CD4-positive, alpha-beta T cell treated with Interleukin-17A for 1 hour (primary cell): ENCODE data around the gene PSD.
"Not testable (repeated sequence)": the region's sequence is repeated elsewhere in the genome, so short reads cannot be mapped to it uniquely, and the experiment has no call there.

Experiments used
- DNase-seq: peaks from one replicate; pipeline ENCODE4 v3.0.0-alpha.2; 2020

Gene PSD

GRCh38 chr10:102418622-102419268 lies at the start of gene PSD:
Gene PSD, minus strand, starts transcription at chr10:102418785. Its CDS starts 1,747 bp downstream, at chr10:102417038.
- no peak for DNase-seq

DNA sequence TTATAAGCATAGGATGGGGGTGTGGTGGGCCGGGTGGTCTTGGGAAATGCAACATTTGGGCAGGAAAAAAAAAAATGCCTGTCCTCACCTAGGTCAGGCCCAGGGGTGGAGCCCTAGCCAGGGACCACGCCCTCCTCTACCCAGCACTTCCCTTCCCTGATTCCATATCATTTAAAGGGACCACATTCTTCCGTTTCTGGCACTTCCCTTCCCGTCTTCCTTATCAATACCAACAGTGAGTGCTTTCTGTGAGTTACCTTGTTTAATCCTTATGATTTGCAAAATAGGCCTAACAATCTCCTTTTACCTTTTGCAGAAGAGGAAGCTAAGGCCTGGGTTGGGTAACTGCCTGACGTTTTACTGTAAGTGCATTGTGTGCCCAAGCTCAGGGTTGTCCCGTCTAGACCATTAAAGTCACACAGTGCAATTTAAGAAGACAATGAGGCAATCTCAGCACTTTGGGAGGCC lies 49.4 kb upstream of the PSD start:
- DNase-seq: no peak

GRCh38 chr10:102467318-102467717 lies 48.7 kb upstream of the PSD start:
- DNase-seq: no peak

- DNase-seq: no peak
Observed at GRCh38 chr10:102465466-102465865, 46.9 kb upstream of the PSD start.

DNA sequence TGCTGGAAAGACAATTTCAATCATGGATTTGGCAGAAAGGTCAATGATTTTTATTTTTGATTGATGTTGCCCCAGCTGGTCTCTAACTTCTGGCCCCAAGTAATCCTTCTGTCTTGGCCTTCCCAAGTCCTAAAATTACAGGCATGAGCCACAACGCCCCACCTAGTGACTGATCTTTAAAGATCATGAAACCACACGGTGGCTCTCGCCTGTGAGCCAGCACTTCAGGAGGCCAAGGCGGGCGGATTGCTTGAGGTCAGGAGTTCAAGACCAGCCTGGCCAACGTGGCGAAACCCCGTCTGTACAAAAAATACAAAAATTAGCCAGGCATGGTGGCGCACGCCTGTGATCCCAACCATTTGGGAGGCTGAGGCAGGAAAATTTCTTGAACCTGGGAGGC lies 45.4 kb upstream of the PSD start:
- DNase-seq: no peak

- DNase-seq: no peak
Observed at GRCh38 chr10:102462512-102463054, 44.0 kb upstream of the PSD start.

DNA sequence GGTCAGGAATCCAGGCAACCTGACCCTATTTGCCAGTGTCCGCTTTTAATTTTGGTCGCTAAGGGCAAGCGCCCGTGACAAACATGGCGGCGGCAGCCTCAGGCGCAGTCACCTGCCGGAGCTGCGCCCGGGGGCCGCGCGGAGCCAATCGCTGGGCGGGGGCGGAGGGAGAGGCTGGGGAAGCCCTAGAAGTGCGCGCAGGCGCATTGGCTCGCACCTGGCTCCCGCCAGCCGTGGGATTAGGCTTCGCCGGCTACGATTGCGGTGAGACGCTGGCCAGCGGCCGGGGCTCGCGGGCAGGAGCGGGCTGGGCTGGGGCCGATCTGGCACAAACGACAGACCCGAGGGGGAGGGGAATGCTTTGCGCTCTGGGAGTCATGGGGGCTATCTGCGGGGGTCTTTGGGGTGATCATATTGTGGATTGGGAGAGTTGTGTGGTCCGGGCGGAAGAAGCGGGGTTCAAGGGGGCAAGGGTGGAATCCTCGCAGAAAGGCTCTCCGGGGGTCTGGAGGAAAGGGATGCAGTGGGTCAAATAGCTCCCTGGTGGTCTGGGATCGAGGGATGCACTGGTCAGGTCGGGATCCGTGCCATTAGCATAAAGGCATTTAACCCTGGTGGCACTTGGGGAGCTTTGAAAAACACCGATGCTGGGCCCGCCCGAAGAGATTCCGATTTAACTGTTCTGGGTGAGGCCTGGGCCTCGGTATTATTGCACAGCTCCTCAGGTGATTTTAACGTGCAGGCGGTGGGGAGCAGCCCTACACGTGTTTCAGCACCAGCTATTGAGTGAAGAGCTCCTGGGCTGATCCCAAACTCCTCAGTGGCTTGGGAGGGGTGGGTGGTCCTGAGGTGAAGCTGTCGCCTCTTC lies 42.8 kb upstream of the PSD start:
- peak; percentile 92 for DNase-seq

DNA sequence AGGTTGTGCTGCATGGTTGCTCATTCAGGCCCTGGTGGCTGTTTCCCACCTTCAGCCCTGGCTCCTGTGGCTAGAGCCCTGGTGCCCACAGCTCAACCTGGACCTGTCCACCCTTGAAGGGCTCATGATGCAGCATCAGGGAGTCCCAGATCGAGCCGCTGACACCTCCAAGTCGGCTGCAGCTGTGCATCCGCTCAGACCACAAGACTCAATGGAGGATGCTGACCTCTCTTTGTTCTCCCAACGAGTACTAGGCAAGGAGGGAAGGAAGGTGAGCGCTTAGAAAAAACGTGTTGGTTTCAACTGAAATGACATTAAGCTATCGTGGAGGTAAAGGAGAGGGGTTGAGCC lies 42.2 kb upstream of the PSD start:
- no peak for DNase-seq

DNA sequence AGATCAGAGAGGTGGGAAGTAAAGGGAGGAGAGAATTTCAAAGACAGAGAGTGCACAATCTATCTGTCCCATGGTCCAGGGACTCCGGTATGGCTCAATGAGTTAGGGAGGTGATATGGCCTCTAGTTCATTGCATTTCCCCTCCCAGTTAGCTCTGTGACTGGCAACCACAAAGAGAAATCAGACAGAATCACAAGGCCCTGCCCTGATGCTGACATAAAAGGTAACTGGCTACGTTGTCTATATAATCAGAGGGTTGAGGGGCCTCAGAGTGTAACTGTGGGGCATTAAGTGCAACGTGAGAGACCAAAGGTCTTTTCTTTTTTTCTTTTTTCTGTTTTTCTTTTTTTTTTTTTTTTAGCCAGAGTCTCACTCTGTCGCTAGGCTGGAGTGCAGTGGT lies 40.1 kb upstream of the PSD start:
- no peak for DNase-seq

GRCh38 chr10:102457591-102458150 lies 39.1 kb upstream of the PSD start:
- no peak for DNase-seq

DNA sequence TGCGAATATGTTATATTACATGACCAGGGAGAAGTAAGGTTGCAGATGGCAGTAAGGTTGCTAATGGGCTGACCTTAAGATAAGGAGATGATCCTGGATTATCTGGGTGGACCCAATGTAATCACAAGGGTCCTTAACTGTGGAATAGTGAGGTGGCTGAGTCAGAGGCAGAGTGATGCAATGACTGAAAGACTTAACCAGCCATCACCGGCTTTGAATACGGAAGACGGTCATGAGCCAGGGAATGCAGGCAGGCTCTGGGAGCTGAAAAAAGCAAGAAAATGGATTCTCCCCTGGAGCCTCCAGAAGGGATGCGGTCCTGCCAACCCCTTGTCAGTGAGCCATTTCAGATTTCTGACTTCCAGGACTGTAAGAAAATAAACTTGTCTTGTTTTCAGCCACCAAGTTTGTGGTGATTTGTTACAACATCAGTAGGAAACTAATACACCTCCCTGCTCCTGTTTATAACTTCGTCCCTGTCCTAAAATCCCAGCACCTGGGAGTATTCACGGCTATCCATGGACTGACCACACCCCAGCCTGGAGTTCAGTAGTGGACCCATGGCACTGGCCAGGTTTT lies 37.4 kb upstream of the PSD start:
- no peak for DNase-seq

DNA sequence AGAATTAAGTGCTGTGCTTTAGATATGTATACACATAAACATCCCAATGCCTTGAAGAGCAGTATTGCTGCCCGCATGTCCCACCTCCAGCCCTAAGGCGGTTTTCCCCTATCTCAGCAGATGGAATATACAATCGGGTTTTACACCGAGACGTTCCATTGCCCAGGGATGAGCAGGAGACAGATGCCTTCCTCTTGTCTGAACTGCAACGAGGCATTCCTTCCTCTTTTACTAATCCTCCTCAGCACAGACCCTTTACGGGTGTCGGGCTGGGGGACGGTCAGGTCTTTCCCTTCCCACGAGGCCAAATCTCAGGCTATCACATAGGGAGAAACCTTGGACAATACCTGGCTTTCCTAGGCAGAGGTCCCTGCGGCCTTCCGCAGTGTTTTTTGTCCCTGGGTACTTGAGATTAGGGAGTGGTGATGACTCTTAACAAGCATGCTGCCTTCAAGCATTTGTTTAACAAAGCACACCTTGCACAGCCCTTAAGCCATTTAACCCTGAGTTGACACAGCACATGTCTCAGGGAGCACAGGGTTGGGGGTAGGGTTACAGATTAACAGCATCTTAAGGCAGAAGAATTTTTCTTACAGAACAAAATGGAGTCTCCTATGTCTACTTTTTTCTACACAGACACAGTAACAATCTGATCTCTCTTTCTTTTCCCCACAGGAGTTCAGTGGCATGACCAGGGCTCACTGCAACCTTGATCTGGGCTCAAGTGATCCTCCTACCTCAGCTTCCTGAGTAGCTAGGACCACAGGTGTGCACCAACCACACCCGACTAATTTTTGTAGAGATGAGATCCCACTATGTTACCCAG lies 36.3 kb upstream of the PSD start:
- not testable (repeated sequence) for DNase-seq

GRCh38 chr10:102453502-102453901 lies 34.9 kb upstream of the PSD start:
- DNase-seq: no peak

DNA sequence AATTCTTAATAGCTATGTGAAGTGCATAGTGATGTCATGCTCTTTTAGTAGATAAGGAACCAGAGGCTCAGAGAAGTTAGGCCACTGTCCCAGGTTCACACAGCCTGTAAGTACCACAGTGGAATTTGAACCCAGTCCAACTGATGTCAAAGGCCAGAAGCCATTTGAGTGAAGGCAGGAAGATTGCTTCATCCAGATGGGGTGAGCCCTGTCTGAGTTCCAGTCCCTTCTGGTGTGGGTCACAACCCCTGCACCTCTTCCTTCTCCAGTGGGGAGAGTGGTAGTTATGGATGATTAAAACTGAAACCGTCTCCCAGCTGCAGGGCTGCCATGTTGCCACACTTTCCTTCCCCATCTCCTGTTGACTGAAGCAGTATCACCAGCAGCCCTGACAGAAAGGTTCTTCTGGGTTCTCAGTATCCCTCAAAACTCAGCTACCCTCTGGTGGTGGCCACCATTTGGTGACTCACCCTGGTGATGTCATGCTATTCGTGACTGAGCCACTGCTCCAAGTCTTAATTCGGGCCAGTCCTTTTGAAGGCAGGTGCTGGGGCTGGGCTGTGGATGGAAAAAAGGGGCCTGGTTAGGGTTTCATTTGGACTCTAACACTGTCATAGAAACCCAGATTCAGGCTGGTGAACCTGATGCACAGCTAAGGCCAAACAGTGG lies 34.2 kb upstream of the PSD start:
- DNase-seq: peak; percentile 41

DNA sequence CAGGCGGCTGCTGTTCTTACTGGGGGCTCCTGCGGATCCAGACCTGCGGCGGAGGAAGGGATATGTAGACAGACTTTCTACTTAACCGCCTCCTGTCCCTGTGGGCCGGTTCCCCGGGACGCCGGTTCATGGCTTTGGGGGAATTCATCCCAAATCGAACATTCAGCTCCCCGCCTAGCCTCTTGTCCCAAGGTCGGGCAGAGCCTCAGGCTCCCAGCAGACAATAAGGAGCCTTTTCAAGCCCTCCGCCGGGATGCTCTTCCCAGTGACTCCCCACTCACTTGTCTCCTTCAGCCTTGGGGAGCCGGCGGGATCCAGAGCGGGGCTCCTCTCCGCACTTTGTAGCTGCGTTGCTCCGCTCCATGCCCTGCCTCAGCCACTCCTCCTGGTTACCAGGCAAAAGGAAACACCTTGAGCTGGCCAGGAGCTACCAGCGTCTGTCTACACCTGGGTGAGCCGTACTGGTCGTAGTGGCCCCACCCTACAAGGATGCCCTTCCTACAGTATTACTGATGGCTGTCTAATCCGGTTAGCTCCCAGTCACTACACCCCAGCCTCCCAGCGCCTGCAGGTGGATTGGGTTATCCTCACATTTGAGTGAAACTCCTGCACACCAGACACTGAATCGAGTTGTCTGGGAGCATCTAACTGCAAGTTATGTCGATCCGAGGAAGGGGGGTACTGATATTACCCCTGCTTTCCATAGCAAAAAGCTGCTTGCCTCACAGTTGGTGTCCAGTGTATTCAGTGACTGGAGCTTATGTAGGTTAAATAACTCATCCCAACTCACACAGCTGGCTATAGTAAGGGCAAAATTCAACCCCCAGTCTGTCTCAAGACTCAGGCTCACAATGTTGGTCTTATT lies 32.8 kb upstream of the PSD start, which contains the start of gene C10orf95:
C10orf95 (minus strand) TSS at position 439 of the 865 bp plus-strand sequence. CDS start 450 bp downstream, outside the sequence.
- DNase-seq: no peak

DNA sequence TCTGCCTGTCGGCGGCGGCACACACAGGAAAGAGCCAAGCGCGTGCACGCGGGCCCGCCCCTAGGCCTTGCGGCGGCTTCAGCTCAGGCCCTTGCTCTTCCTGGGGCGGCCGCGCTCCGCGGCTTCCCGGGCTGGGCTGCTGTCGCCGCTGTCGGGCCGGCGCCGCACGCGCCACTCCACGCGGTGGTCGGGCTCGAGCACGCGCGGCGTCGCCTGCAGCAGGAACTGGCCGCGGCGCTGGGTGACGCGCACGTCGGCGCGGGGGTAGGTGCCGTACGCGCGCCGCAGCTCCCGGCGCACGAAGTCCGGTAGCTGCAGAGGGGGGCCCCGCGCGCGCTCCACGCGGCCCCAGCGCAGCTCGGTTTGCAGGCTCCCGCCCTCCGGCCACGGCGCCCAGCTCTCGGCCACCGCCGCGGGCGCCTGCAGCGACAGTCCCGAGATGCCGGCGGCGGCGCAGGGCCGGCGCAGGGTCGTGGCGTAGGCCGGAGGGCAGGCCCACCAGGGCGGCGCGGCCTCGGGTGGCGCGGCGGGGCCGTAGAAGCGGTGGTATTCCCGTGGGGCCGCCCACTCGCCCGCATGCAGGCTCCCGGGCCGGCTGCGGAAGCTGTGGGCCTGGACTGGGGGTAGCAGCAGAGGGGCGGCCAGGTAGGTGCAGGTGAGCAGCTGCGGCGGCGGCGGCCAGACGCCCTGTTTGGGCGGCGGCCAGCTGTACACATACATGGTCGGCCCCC lies 32.0 kb upstream of the PSD start:
- DNase-seq: peak; percentile 92

GRCh38 chr10:102450124-102450373 lies 31.5 kb upstream of the PSD start:
- DNase-seq: no peak

- peak; percentile 92 for DNase-seq
Observed at GRCh38 chr10:102449321-102450123, 30.9 kb upstream of the PSD start.

- no peak for DNase-seq
Observed at GRCh38 chr10:102444851-102445250, 26.3 kb upstream of the PSD start.
